ENCODE data around the gene PTCH2. TPM values are rescaled to one million over a fixed set of nuclear protein-coding genes. Genes with fewer than 3 reads are reported as not detected.

The PTCH2 gene
- total RNA-seq, 4 donors from 2014 or later, result 1.2 to 2.4 (median 1.5) TPM

DNA sequence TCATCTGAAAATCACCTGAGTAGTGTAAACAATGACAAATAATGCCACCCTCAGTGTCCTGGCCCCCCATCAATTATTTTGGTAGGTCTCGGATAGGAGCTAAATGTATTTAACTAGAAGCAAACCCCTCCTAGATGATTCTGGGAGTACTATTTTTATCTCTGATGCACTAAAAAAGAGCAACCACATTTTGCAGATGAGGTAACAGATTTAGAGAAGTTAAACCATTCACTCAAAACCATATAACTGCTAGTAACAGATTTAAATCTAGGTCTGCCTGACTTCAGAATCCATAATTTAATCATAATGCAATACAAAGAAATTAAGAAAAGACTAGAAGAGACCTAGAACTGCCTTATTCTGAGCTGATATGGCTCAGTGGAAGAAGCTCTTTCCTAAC, 17.3 kb upstream of the PTCH2 start:
- peaks cover 23% of the 10 kb centered on the region for H3K36me3 ChIP-seq
- H3K9me3 ChIP-seq, result no peaks in the 10 kb centered on the region
- DNase-seq (ENCODE audit: low spot score in 2 of 2), result no peak
- WGBS, result 82% methylated on average over 1 of the region's 1 CpG
- TF ChIP-seq POLR2A (IDR thresholded peaks at IDR 0.05), result no peak
- no peak for TF ChIP-seq POLR2AphosphoS5 (IDR thresholded peaks at IDR 0.05)
- TF ChIP-seq, protein P1, sequence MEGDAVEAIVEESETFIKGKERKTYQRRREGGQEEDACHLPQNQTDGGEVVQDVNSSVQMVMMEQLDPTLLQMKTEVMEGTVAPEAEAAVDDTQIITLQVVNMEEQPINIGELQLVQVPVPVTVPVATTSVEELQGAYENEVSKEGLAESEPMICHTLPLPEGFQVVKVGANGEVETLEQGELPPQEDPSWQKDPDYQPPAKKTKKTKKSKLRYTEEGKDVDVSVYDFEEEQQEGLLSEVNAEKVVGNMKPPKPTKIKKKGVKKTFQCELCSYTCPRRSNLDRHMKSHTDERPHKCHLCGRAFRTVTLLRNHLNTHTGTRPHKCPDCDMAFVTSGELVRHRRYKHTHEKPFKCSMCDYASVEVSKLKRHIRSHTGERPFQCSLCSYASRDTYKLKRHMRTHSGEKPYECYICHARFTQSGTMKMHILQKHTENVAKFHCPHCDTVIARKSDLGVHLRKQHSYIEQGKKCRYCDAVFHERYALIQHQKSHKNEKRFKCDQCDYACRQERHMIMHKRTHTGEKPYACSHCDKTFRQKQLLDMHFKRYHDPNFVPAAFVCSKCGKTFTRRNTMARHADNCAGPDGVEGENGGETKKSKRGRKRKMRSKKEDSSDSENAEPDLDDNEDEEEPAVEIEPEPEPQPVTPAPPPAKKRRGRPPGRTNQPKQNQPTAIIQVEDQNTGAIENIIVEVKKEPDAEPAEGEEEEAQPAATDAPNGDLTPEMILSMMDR (IDR thresholded peaks at IDR 0.05), result no peak
- TF ChIP-seq EP300 (IDR thresholded peaks at IDR 0.05), result no peak
- H3K4me3 ChIP-seq, result no peak overlapping the region
- H3K27me3 ChIP-seq, result no peaks in the 10 kb centered on the region
- no peaks in the 10 kb centered on the region for H3K4me1 ChIP-seq
- H3K27ac ChIP-seq, result no peak overlapping the region

DNA sequence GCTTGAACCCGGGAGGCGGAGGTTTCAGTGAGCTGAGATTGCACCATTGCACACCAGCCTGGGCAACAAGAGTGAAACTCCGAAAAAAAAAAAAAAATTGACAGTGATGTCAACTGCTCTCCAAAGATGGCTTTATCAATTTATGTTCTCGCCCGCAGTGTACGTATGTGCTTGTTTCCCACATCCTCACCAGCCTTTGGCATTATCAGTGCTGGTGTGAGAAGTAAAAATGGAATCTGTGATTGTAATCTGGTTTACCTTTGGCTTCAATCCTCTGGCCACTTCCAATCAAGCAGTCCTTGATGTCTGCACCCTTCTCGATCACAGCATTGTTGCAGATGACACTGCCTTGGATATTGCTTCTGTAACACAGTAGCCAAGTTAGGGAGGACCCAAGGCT, 14.4 kb upstream of the PTCH2 start:
- H3K4me1 ChIP-seq, result no peaks in the 10 kb centered on the region
- 95% methylated on average over 7 of the region's 7 CpGs for WGBS
- no peak for TF ChIP-seq EP300 (IDR thresholded peaks at IDR 0.05)
- no peak for TF ChIP-seq POLR2AphosphoS5 (IDR thresholded peaks at IDR 0.05)
- no peak for TF ChIP-seq POLR2A (IDR thresholded peaks at IDR 0.05)
- TF ChIP-seq, protein P1 (IDR thresholded peaks at IDR 0.05), result no peak

DNA sequence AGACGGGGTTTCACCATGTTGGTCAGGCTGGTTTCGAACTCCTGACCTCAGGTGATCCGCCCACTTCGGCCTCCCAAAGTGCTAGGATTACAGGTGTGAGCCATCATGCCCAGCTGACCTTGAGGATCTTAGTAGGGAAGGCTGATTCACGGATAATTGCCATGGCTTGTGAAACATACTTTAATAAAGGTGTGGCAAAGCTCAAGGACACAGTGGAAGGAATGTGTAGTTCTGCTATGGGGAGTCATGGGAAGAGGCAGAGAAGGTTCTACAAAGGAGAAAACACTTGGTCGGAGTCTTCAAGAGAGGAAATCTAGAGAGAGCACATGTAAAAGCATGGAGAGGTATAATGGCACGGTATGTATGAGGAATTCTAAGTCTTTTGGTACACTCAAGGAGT, 12.7 kb upstream of the PTCH2 start:
- H3K4me3 ChIP-seq, result no peak overlapping the region
- no peak for TF ChIP-seq EP300 (IDR thresholded peaks at IDR 0.05)
- no peak overlapping the region for H3K27ac ChIP-seq
- H3K4me1 ChIP-seq, result no peaks in the 10 kb centered on the region
- peaks cover 29% of the 10 kb centered on the region for H3K36me3 ChIP-seq
- no peaks in the 10 kb centered on the region for H3K27me3 ChIP-seq
- no peaks in the 10 kb centered on the region for H3K9me3 ChIP-seq
- no peak for DNase-seq (ENCODE audit: low spot score in 2 of 2)
- 76% methylated on average over 7 of the region's 7 CpGs for WGBS

More for the DNA sequence above, 14.4 kb upstream of the PTCH2 start:
- Histone ChIP-seq H3K9me3 (no peaks in the 10 kb centered on the region), H3K36me3 (peaks cover 29% of the 10 kb centered on the region), H3K4me3 (no peak overlapping the region), H3K27me3 (no peaks in the 10 kb centered on the region), H3K27ac (no peak overlapping the region)
- no peak for DNase-seq (ENCODE audit: low spot score in 2 of 2)

DNA sequence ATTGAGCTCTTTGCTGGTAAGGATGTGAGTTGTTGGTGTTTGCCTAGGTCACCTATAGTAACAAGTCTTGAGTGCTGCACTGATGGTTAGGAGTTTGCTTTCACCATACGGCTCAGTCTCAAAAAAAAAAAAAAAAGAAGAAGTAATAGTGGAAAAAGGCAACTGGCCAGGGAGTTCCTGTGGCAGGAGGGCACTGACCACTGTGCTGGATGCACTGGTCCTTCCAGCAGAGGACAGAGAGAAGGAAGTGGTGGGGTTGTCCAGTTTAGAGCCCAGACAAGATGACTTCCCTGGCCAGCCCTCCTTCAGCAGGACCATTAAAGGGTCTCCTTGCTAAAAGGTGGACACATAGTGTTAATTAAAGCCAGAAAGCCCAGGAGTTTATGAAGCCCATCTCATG, 11.9 kb upstream of the PTCH2 start:
- DNase-seq (ENCODE audit: low spot score in 2 of 2), result no peak
- 97% methylated on average over 1 of the region's 1 CpG for WGBS
- H3K27me3 ChIP-seq, result no peaks in the 10 kb centered on the region
- no peaks in the 10 kb centered on the region for H3K9me3 ChIP-seq
- no peak for TF ChIP-seq POLR2AphosphoS5 (IDR thresholded peaks at IDR 0.05)
- TF ChIP-seq, protein P1 (IDR thresholded peaks at IDR 0.05), result no peak
- no peak for TF ChIP-seq EP300 (IDR thresholded peaks at IDR 0.05)
- no peak for TF ChIP-seq POLR2A (IDR thresholded peaks at IDR 0.05)
- H3K4me3 ChIP-seq, result no peak overlapping the region
- no peaks in the 10 kb centered on the region for H3K4me1 ChIP-seq
- H3K27ac ChIP-seq, result no peak overlapping the region
- H3K36me3 ChIP-seq, result peaks cover 36% of the 10 kb centered on the region

DNA sequence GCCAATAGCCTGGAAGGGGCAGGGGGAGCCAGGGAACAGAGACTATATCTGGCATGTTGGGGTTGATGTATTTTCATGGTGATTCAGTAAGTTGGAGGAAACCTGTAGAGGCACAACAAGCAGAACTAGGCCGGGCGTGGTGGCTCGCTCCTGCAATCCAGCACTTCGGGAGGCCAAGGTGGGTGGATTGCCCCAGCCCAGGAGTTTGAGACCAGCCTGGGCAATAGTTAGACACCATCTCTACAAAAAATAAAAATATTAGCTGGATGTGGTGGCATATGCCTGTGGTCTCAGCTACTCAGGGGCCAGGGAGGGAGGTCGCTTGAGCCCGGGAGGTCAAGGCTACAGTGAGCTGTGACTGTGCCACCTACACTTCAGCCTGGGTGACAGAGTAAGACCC, 10.1 kb upstream of the PTCH2 start:
- no peaks in the 10 kb centered on the region for H3K9me3 ChIP-seq
- no peak overlapping the region for H3K4me3 ChIP-seq
- WGBS, result 94% methylated on average over 6 of the region's 6 CpGs
- no peak for DNase-seq (ENCODE audit: low spot score in 2 of 2)
- no peaks in the 10 kb centered on the region for H3K27me3 ChIP-seq
- no peak for TF ChIP-seq POLR2AphosphoS5 (IDR thresholded peaks at IDR 0.05)
- TF ChIP-seq EP300 (IDR thresholded peaks at IDR 0.05), result no peak
- TF ChIP-seq, protein P1 (IDR thresholded peaks at IDR 0.05), result no peak
- peaks cover 36% of the 10 kb centered on the region for H3K36me3 ChIP-seq
- no peaks in the 10 kb centered on the region for H3K4me1 ChIP-seq
- no peak overlapping the region for H3K27ac ChIP-seq

DNA sequence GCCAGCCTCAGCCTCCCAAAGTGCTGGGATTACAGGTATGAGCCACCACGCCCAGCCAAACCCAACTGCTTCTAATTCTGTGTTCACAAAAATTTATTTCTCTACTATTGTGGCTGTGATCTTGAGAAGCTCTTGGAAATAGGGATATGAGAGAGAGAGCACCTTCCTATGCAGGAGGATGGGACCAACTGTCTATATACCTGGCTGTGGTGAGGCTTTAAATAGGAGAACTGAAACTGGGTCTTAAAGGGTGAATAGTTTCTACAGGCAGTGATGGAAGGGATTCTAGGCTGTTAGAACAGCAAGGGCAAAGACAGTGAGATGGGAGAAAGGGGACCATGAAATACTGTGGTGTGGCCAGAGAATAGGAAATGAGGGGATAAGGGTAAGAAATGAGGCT, 8.3 kb upstream of the PTCH2 start:
- TF ChIP-seq POLR2A (IDR thresholded peaks at IDR 0.05), result no peak
- TF ChIP-seq POLR2AphosphoS5 (IDR thresholded peaks at IDR 0.05), result no peak
- TF ChIP-seq EP300 (IDR thresholded peaks at IDR 0.05), result no peak
- TF ChIP-seq, protein P1 (IDR thresholded peaks at IDR 0.05), result no peak
- Histone ChIP-seq H3K9me3 (no peaks in the 10 kb centered on the region), H3K4me1 (no peaks in the 10 kb centered on the region), H3K36me3 (peaks cover 22% of the 10 kb centered on the region), H3K27ac (no peak overlapping the region), H3K4me3 (no peak overlapping the region), H3K27me3 (no peaks in the 10 kb centered on the region)
- WGBS, result 100% methylated on average over 1 of the region's 1 CpG
- DNase-seq (ENCODE audit: low spot score in 2 of 2), result no peak
